Measurements from ENCODE around the gene UBE2E2. TPM values are rescaled to one million over a fixed set of nuclear protein-coding genes. Genes with fewer than 3 reads are reported as not detected.
"Not testable (repeated sequence)": the region's sequence is repeated elsewhere in the genome, so short reads cannot be mapped to it uniquely, and the experiment has no call there.

The UBE2E2 gene
- total RNA-seq, 1 donor from 2014 or later: 28.1 TPM

GRCh38 chr3:23618475-23618874, 415.3 kb downstream of the UBE2E2 start:
- DNase-seq (ENCODE audit: low read depth in 2 of 2): not testable (repeated sequence)

GRCh38 chr3:23619705-23620637, 416.8 kb downstream of the UBE2E2 start:
- DNase-seq (ENCODE audit: low read depth in 2 of 2): no peak

GRCh38 chr3:23620638-23621015, 417.5 kb downstream of the UBE2E2 start:
- no peak for DNase-seq (ENCODE audit: low read depth in 2 of 2)

GRCh38 chr3:23623844-23624243, 420.7 kb downstream of the UBE2E2 start:
- DNase-seq (ENCODE audit: low read depth in 2 of 2): no peak

- DNase-seq (ENCODE audit: low read depth in 2 of 2): no peak
These were observed 421.2 kb downstream of the UBE2E2 start for GRCh38 chr3:23624305-23624704.

GRCh38 chr3:23626442-23626841, 423.3 kb downstream of the UBE2E2 start:
- no peak for DNase-seq (ENCODE audit: low read depth in 2 of 2)

- DNase-seq (ENCODE audit: low read depth in 2 of 2): peak in 1 of 2 donors; percentile 87
These were observed 426.2 kb downstream of the UBE2E2 start for GRCh38 chr3:23629181-23629894.

GRCh38 chr3:23633261-23633960, 430.3 kb downstream of the UBE2E2 start:
- no peak for DNase-seq (ENCODE audit: low read depth in 2 of 2)

GRCh38 chr3:23637339-23637738, 434.2 kb downstream of the UBE2E2 start:
- DNase-seq (ENCODE audit: low read depth in 2 of 2): no peak

GRCh38 chr3:23640471-23641146, 437.5 kb downstream of the UBE2E2 start:
- no peak for DNase-seq (ENCODE audit: low read depth in 2 of 2)

Data from dermis microvascular lymphatic vessel endothelial cell (primary cell).